ENCODE measurements around the gene TMEM106A.
"Not testable (repeated sequence)": the region's sequence is repeated elsewhere in the genome, so short reads cannot be mapped to it uniquely, and the experiment has no call there.

Gene TMEM106A

DNA sequence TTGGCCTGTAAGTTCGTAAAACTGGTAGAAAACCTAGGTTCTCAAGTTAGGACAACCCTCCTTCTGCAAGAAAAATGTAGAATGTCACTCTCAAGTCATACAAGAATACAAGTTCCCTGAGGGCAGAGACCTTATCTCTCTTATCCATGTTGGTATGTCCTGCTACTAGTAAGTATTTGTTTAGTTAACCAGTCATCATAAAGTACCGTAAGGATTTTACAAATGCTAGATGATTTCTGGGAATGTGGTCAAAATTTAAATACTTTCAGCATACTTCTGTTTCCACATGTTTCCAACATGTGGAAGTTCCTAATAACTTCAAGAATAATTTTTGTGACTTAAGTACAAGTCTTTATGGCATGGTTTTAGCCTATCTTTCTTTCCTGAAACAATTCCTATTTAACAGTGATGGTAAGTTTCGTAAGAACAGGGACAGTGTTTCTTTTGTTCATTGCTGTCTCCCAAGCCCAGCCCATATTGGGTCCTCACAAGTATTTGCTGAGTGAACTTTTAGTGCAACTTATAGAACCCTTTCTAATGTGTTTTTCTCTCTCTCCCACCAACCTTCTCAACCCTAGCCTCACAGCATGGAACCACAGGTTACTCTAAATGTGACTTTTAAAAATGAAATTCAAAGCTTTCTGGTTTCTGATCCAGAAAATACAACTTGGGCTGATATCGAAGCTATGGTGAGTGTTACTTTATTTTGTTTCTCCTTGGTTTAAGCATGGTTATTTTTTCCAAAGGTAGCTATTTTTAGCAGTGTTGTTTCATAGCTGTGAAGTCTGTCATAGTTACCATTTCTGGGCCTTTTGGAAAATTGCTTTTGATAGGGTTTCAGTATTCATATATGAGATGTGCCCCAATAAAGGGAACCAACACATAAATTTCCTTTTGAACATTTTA lies 36.2 kb upstream of the TMEM106A start:
- Histone ChIP-seq H3K27ac (peak overlapping the region; percentile 69 to 74), H3K4me3 (peak overlapping the region; percentile 21)
- TF ChIP-seq, protein P1, sequence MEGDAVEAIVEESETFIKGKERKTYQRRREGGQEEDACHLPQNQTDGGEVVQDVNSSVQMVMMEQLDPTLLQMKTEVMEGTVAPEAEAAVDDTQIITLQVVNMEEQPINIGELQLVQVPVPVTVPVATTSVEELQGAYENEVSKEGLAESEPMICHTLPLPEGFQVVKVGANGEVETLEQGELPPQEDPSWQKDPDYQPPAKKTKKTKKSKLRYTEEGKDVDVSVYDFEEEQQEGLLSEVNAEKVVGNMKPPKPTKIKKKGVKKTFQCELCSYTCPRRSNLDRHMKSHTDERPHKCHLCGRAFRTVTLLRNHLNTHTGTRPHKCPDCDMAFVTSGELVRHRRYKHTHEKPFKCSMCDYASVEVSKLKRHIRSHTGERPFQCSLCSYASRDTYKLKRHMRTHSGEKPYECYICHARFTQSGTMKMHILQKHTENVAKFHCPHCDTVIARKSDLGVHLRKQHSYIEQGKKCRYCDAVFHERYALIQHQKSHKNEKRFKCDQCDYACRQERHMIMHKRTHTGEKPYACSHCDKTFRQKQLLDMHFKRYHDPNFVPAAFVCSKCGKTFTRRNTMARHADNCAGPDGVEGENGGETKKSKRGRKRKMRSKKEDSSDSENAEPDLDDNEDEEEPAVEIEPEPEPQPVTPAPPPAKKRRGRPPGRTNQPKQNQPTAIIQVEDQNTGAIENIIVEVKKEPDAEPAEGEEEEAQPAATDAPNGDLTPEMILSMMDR (IDR thresholded peaks at IDR 0.05) = no peak
- DNase-seq (ENCODE audit: low spot score) = no peak

DNA sequence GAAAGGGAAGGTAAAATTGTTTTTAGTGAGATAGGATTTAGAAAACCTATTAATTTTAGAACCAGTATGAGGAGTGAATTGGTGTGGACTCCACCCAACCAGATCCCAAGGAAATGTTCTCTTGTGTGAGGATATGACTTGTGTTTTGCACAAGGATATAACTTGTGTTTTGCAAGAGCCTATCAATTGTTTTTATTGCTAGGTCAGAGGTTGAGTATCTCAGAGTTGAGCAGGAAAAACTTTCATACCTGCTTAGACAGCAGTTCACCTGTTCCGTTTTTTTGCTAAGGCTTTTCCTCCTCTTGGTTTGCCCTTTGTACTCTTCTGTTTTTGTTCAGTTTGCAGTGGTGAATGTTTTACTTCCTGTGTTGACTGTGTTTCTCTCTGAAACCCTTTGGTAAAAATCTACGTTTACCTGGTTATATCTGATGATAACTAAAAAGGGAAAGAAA lies 35.5 kb upstream of the TMEM106A start:
- peak overlapping the region; percentile 21 for H3K4me3 ChIP-seq
- peak overlapping the region; percentile 24 to 57 for H3K27ac ChIP-seq
- no peak for DNase-seq (ENCODE audit: low spot score)
- TF ChIP-seq, protein P1 (IDR thresholded peaks at IDR 0.05) = no peak

DNA sequence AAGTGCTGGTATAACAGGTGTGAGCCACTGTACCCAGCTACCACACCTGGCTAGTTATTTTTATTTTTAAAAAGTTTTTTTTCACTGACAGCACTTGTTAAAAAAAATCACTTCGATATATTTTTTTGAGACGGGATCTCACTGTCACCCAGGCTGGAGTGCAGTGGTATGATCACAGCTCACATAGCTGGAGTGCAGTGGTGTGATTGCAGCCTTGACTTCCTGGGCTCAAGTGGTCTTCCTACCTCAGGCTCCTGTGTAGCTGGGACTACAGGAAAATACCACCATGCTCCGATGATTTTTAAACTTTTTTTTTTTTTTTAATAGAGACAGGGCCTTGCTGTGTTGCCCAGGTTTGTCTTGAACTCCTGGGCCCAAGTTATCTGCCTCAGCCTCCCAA lies 27.8 kb upstream of the TMEM106A start:
- no peak for DNase-seq (ENCODE audit: low spot score)
- TF ChIP-seq, protein P1 (IDR thresholded peaks at IDR 0.05) = no peak
- no peak overlapping the region for H3K27ac ChIP-seq

DNA sequence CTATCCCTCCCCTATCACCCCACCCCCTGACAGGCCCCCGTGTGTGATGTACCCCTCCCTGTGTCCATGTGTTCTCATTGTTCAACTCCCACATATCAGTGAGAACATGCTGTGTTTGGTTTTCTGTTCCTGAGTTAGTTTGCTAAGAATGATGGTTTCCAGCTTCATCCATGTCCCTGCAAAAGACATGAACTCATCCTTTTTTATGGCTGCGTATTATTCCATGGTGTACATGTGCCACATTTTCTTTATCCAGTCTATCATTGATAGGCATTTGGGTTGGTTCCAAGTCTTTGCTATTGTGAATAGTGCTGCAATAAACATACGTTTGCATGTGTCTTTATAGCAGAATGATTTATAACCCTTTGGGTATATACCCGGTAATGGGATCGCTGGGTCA lies 25.0 kb upstream of the TMEM106A start:
- not testable (repeated sequence) for DNase-seq (ENCODE audit: low spot score); H3K4me3 ChIP-seq; H3K27ac ChIP-seq

More for the DNA sequence above, 27.8 kb upstream of the TMEM106A start:
- H3K4me3 ChIP-seq = no peak overlapping the region

DNA sequence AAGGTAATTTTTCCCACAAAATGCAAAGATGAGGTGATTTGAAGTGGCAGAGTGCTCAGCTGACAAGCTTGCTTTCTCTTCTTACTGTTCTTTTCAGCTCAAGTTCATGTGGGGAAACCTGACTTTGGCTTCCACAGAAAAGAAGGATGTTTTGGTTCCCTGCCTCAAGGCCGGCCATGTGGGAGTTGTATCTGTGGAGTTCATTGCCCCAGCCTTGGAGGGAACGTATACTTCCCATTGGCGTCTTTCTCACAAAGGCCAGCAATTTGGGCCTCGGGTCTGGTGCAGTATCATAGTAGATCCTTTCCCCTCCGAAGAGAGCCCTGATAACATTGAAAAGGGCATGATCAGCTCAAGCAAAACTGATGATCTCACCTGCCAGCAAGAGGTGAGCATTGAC lies 18.4 kb upstream of the TMEM106A start:
- TF ChIP-seq, protein P1 (IDR thresholded peaks at IDR 0.05) = no peak
- no peak for DNase-seq (ENCODE audit: low spot score)
- Histone ChIP-seq H3K4me3 (no peak overlapping the region), H3K27ac (no peak overlapping the region)

DNA sequence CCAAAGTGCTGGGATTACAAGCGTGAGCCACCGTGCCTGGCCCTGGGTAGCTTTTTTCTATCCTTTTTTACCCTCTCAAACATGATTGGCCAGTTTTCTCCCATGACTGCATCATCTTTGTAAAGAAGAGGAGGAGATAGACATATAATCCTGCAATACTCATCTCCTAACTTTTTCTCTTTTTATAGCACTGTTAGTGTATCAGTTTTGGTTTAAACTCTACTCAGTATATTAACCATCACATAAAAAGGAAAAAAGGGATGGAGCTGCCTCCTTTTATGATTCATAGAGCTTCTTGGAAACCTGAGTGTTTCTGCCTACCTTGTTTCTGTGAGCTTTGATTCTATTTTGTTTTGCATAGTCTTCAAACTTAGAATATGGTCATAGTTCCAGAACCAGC lies 12.0 kb upstream of the TMEM106A start:
- DNase-seq (ENCODE audit: low spot score) = no peak
- Histone ChIP-seq H3K27ac (no peak overlapping the region), H3K4me3 (no peak overlapping the region)
- TF ChIP-seq, protein P1 (IDR thresholded peaks at IDR 0.05) = no peak

DNA sequence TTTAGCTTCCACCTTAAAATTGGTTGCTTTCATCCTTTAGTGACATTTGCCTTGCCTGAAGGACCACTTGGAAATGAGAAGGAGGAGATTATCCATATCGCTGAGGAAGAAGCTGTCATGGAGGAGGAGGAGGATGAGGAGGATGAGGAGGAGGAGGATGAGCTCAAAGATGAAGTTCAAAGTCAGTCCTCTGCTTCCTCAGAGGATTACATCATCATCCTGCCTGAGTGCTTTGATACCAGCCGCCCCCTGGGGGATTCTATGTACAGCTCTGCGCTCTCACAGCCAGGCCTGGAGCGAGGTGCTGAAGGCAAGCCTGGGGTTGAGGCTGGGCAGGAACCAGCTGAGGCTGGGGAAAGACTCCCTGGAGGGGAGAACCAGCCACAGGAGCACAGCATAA lies 11.5 kb upstream of the TMEM106A start:
- no peak overlapping the region for H3K27ac ChIP-seq
- DNase-seq (ENCODE audit: low spot score) = no peak
- TF ChIP-seq, protein P1 (IDR thresholded peaks at IDR 0.05) = no peak
- no peak overlapping the region for H3K4me3 ChIP-seq

DNA sequence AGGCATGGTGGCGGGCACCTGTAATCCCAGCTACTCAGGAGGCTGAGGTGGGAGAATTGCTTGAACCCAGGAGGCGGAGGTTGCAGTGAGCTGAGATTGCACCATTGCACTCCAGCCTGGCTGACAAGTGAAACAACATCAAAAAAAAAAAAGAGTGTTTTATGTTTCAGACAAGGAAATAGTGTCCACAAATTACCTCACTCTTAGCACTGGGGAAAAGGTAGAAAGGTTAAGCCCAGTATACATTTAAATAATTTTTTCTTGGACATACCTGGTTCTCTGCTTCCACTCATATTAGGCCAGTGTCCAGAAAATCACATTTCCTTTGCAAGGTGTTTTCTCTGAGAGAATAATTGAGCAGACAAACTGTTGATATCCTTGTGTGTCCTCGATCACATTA lies 8.7 kb upstream of the TMEM106A start:
- not testable (repeated sequence) for DNase-seq (ENCODE audit: low spot score); H3K27ac ChIP-seq; H3K4me3 ChIP-seq
